ENCODE results near the gene FABP6.

DNA sequence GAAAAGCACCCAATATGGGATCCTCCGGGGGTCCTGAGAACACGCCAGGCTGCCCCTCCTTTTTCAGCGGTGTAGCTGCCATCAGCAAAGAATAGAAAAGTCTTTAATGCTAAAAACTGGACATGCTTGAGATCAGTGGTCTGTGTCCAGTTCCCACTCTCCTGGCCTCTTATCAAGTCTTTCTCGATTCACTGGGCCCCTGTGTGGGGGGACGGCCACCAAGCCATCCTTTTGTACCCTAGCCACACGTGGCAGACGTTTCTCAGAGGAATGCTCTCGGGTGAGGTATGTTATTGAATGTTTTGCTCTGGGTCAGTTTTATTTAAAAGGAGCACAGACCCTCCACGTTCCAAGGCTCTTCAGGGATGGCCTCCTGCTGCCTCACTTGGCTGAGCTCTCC, 23.6 kb downstream of the FABP6 start:
- TF ChIP-seq, protein P1, sequence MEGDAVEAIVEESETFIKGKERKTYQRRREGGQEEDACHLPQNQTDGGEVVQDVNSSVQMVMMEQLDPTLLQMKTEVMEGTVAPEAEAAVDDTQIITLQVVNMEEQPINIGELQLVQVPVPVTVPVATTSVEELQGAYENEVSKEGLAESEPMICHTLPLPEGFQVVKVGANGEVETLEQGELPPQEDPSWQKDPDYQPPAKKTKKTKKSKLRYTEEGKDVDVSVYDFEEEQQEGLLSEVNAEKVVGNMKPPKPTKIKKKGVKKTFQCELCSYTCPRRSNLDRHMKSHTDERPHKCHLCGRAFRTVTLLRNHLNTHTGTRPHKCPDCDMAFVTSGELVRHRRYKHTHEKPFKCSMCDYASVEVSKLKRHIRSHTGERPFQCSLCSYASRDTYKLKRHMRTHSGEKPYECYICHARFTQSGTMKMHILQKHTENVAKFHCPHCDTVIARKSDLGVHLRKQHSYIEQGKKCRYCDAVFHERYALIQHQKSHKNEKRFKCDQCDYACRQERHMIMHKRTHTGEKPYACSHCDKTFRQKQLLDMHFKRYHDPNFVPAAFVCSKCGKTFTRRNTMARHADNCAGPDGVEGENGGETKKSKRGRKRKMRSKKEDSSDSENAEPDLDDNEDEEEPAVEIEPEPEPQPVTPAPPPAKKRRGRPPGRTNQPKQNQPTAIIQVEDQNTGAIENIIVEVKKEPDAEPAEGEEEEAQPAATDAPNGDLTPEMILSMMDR (IDR thresholded peaks at IDR 0.05), result no peak
- TF ChIP-seq ZFX (IDR thresholded peaks at IDR 0.05; ENCODE audit: borderline replicate concordance), result no peak
